DMS53 treated with DMSO at 0.1 percent for 48 hours (cell line): ENCODE results near the gene FAM118A.
"Not testable (repeated sequence)": the region's sequence is repeated elsewhere in the genome, so short reads cannot be mapped to it uniquely, and the experiment has no call there.

Source experiments
- DNase-seq: peaks from one replicate; lab custom pipeline; 2025; ENCODE audit not compliant: unreplicated experiment; lab: John Stamatoyannopoulos, UW

FAM118A gene

GRCh38 chr22:45373592-45373991, 63.9 kb downstream of the FAM118A start:
- not testable (repeated sequence) for DNase-seq

DNA sequence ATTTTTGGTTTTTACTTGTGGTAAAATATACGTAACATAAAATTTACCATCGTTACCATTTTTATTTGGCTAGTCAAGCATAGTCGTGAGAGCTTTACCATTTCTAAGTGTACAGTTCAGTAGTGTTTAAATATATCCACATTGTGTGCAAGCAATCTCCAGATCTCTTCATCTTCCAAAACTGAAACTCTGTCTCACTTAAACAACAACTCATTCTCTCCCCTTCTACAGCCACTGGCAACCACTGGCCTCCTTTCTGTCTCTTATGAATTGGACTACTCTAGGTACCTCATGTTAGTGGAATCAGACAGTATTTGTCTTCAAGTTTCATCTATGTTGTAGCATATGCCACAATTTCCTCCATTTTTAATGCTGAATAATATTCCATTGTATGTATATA, 66.3 kb downstream of the FAM118A start:
- no peak for DNase-seq

- DNase-seq, result no peak
Observed at GRCh38 chr22:45376703-45377102, 67.0 kb downstream of the FAM118A start.

- no peak for DNase-seq
Observed at GRCh38 chr22:45381348-45381747, 71.6 kb downstream of the FAM118A start.

DNA sequence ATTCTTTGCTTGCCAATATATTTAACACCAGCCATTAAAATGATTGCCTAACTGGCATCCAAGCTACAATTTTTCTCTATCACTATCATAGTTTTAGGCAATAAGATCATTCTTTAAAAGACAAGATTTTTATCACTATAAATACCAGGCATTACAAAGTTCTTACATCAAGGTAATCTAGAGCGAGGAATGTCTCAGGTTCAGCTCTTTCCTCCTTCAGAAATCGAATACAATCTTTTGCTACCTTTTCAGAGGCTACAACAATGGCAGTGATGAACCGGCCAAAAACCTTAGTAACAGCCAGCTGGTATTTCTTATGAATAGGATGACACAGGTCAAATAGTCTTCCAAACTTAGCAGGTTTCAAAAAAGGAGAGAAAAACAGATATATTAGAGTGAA, 79.8 kb downstream of the FAM118A start:
- no peak for DNase-seq
